ENCODE data around the gene PDCD2L. TPM values are rescaled to one million over a fixed set of nuclear protein-coding genes. Genes with fewer than 3 reads are reported as not detected.

Gene PDCD2L
- polyA plus RNA-seq, 1 donor from 2014 or later, result 47.5 TPM

GRCh38 chr19:34448191-34448590 is 44.0 kb downstream of the PDCD2L start:
- Histone ChIP-seq H3K36me3 (ENCODE audit: insufficient read depth, low read length) (no peaks in the 10 kb centered on the region), H3F3A (ENCODE audit: insufficient read depth, low read length, poor library complexity, severe bottlenecking) (no peaks in the 10 kb centered on the region), H3K4me2 (ENCODE audit: low read length) (no peak overlapping the region), H2AFZ (ENCODE audit: low read depth, low read length) (no peak overlapping the region), H3K9ac (ENCODE audit: low read length) (no peak overlapping the region), H4K20me1 (ENCODE audit: insufficient read depth) (no peaks in the 10 kb centered on the region), H3K9me2 (ENCODE audit: insufficient read depth, low read length) (no peaks in the 10 kb centered on the region), H3K27me3 (ENCODE audit: insufficient read depth, low read depth, low read length) (no peaks in the 10 kb centered on the region), H3K4me3 (ENCODE audit: low read length) (no peak overlapping the region), H3K79me2 (replicated peaks; ENCODE audit: insufficient read depth, low read length) (no peaks in the 10 kb centered on the region), H3K9me3 (ENCODE audit: low read length) (no peaks in the 10 kb centered on the region), H3K27ac (ENCODE audit: low read length) (no peak overlapping the region)
- TF ChIP-seq EZH2 (IDR thresholded peaks at IDR 0.05; ENCODE audit: borderline replicate concordance, insufficient read depth, low read length, poor library complexity, severe bottlenecking) (no peak), RAD21 (conservative IDR thresholded peaks at IDR 0.05) (no peak), CTCF (IDR thresholded peaks at IDR 0.05; ENCODE audit: poor library complexity, severe bottlenecking) (no peak), REST (IDR thresholded peaks at IDR 0.05; ENCODE audit: borderline replicate concordance) (no peak), EP300 (conservative IDR thresholded peaks at IDR 0.05; ENCODE audit: poor library complexity, severe bottlenecking) (no peak), MXI1 (conservative IDR thresholded peaks at IDR 0.05; ENCODE audit: poor library complexity, severe bottlenecking) (no peak), TAF1 (IDR thresholded peaks at IDR 0.05; ENCODE audit: low read depth) (no peak), POLR2AphosphoS5 (IDR thresholded peaks at IDR 0.05) (no peak), SMC3 (conservative IDR thresholded peaks at IDR 0.05; ENCODE audit: poor library complexity) (no peak)

GRCh38 chr19:34452723-34453122 is 48.5 kb downstream of the PDCD2L start:
- H3K9me3 ChIP-seq (ENCODE audit: low read length), result no peaks in the 10 kb centered on the region
- no peaks in the 10 kb centered on the region for H3K79me2 ChIP-seq (replicated peaks; ENCODE audit: insufficient read depth, low read length)
- H3F3A ChIP-seq (ENCODE audit: insufficient read depth, low read length, poor library complexity, severe bottlenecking), result no peaks in the 10 kb centered on the region
- H3K27me3 ChIP-seq (ENCODE audit: insufficient read depth, low read depth, low read length), result no peaks in the 10 kb centered on the region
- no peak for TF ChIP-seq REST (IDR thresholded peaks at IDR 0.05; ENCODE audit: borderline replicate concordance)
- TF ChIP-seq CTCF (IDR thresholded peaks at IDR 0.05; ENCODE audit: poor library complexity, severe bottlenecking), result no peak
- TF ChIP-seq POLR2AphosphoS5 (IDR thresholded peaks at IDR 0.05), result no peak
- no peak for TF ChIP-seq EP300 (conservative IDR thresholded peaks at IDR 0.05; ENCODE audit: poor library complexity, severe bottlenecking)
- TF ChIP-seq SMC3 (conservative IDR thresholded peaks at IDR 0.05; ENCODE audit: poor library complexity), result no peak
- no peak for TF ChIP-seq RAD21 (conservative IDR thresholded peaks at IDR 0.05)
- TF ChIP-seq MXI1 (conservative IDR thresholded peaks at IDR 0.05; ENCODE audit: poor library complexity, severe bottlenecking), result no peak
- TF ChIP-seq TAF1 (IDR thresholded peaks at IDR 0.05; ENCODE audit: low read depth), result no peak
- TF ChIP-seq EZH2 (IDR thresholded peaks at IDR 0.05; ENCODE audit: borderline replicate concordance, insufficient read depth, low read length, poor library complexity, severe bottlenecking), result no peak
- H3K9ac ChIP-seq (ENCODE audit: low read length), result no peak overlapping the region
- H2AFZ ChIP-seq (ENCODE audit: low read depth, low read length), result no peak overlapping the region
- H3K9me2 ChIP-seq (ENCODE audit: insufficient read depth, low read length), result no peaks in the 10 kb centered on the region
- no peak overlapping the region for H3K27ac ChIP-seq (ENCODE audit: low read length)
- no peak overlapping the region for H3K4me2 ChIP-seq (ENCODE audit: low read length)
- no peak overlapping the region for H3K4me3 ChIP-seq (ENCODE audit: low read length)
- H3K36me3 ChIP-seq (ENCODE audit: insufficient read depth, low read length), result no peaks in the 10 kb centered on the region
- no peaks in the 10 kb centered on the region for H4K20me1 ChIP-seq (ENCODE audit: insufficient read depth)
